ENCODE data around the gene ZGPAT. TPM values are rescaled to one million over a fixed set of nuclear protein-coding genes. Genes with fewer than 3 reads are reported as not detected.

The ZGPAT gene
- total and polyA plus RNA-seq, 9 of the 15 experiments (the other 6 are each of a cell fraction or from before 2014, with no cell fraction given) = 0.14 to 26.6 (median 7.4) TPM

- TF ChIP-seq ZNF592 (IDR thresholded peaks at IDR 0.05) (no peak), TRIM25 (IDR thresholded peaks at IDR 0.05; ENCODE audit: borderline replicate concordance) (no peak), ZNF695 (CRISPR knock-in tag; IDR thresholded peaks at IDR 0.05) (no peak), HMG20B (CRISPR knock-in tag; IDR thresholded peaks at IDR 0.05) (no peak), RNF2 (IDR thresholded peaks at IDR 0.05) (no peak), ZBTB1 (CRISPR knock-in tag; IDR thresholded peaks at IDR 0.05; ENCODE audit: borderline replicate concordance, low read depth) (no peak), THRB (CRISPR knock-in tag; conservative IDR thresholded peaks at IDR 0.05) (no peak), ZNF449 (CRISPR knock-in tag; IDR thresholded peaks at IDR 0.05) (no peak), EZH2 (IDR thresholded peaks at IDR 0.05; ENCODE audit: borderline replicate concordance, low read depth, low read length) (no peak), HINFP (tag; conservative IDR thresholded peaks at IDR 0.05; ENCODE audit: low read depth) (no peak), BDP1 (IDR thresholded peaks at IDR 0.05; ENCODE audit: insufficient read depth, insufficient read length) (no peak)
Observed at GRCh38 chr20:63742381-63743024, 34.7 kb downstream of the ZGPAT start (continued).
